ENCODE data around the gene CST1.
"Not testable (repeated sequence)": the region's sequence is repeated elsewhere in the genome, so short reads cannot be mapped to it uniquely, and the experiment has no call there.

The CST1 gene, protein sequence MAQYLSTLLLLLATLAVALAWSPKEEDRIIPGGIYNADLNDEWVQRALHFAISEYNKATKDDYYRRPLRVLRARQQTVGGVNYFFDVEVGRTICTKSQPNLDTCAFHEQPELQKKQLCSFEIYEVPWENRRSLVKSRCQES

DNA sequence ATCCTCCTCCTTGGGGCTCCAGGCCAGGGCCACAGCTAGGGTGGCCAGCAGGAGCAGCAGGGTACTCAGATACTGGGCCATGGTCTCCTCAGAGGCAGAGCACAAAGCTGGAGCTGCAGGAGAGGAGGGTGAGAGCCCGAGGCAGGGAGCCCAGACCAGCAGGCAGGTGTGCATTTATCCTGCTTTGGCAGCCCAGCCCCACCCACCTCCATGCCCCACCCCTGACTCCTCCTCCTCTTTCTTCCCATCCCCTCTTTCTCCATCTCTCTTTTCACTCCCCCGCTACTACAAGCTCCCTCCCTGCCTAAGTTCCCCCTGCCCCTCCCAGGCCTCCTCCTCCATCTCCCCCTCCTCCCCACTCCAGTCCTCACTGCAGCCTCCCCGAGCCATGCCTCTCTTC lies at the start of gene CST1:
Gene CST1 (minus strand): TSS at position 150 of the 400 bp plus-strand sequence. CDS start 69 bp downstream, at position 81.
- DNase-seq (ENCODE audit: low read depth, low spot score) = not testable (repeated sequence)

DNA sequence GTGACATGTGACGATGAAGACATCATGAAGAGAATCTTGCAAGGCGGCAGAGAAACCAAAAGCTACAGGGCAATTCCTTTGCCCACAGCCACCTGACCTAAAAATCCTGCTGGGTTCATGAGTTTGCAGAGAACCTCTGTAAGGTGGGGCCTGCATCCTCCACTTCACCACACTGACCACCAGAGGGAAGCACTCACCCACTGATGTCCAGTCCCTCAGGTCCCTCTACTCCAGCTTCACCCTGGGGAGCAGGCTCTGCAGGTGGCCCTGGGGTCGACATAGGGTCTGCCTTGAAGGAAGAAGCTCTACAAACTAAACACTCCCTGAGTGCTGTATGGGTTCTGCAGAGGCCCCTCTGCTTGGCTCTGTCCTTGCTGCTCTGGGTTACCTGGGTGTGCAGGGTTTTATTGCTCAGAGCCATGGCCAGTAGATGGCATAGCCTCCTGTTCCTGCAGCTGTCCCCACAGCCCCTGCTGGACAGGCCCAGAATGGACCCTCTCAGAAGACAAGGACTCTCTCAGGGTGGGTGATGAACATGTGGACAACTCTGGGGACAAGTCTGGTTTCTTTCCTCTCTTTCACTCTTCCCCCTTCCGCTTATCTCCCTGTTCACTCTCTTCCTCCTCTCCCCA lies 48.6 kb upstream of the CST1 start:
- not testable (repeated sequence) for DNase-seq (ENCODE audit: low read depth, low spot score)

DNA sequence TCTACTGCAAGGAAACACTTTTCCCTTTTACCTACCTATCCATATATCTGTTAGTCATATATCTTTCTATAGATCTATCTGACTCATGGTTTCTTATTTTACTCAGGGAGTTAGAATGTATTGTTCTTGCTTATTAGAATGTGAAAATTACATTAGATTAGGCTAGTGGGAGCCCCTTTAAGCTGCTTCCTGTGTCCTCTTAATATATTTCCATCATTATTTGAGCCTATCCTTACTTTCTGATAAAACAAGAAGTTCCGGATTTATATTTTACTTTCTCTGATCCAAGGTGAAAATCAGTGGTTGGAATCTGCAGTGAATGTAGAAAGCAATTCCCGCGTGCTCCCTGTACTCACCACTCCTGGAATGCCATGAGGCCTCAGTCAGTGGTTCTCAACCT lies 44.8 kb upstream of the CST1 start:
- DNase-seq (ENCODE audit: low read depth, low spot score) = no peak

DNA sequence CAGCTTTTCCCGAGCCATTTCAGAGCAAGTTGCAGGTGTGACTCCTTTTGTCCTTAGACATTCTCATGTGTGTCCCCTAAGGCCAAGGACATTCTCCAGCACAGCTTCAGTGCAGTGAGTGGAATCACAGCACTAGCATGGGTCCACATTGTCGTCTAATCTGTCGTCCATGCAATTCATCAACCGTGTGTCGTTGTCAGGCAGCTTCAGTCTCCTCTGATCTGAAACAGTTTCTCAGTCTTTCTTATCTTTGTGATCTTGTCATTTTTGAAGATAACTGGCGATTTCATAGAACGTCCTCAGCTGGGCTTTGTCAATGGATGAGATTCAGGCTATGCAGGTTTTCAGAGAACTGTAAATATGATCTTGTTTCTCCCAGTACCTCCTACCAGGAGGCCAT lies 44.1 kb upstream of the CST1 start:
- no peak for DNase-seq (ENCODE audit: low read depth, low spot score)

DNA sequence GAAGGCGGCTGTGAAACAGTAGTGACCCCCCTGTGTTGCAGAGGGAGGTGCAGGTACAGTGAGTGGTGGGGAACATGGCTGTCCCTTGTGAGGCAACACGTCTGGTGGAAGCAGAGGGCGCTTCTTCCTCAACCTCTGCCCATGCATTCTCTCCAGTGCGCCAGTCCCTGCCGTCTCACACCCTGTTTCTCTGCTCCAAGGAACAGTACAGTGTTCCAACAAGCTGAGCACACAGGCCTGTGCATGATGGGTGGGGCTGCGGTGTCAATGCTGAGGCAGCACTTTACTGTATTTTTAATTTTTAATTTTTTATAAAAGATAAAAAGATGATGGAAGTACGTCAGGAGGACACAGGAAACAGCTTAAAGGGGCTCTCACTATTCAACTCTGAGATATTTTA lies 43.3 kb upstream of the CST1 start:
- DNase-seq (ENCODE audit: low read depth, low spot score) = no peak

DNA sequence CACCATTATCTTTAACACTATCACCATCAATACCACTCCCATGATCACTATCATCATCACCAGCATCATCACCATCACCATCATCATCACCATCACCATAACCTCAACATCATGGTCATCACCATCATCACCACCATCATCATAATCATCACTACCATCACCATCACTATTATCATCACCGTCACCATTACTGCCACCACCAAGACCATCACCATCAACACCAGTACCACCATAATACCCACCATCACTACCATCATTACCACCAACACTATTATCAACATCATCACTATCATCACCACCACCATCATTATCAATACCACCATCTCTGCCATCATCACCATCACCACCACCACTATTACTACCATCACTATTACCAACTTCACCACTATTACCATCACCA lies 32.7 kb upstream of the CST1 start:
- DNase-seq (ENCODE audit: low read depth, low spot score) = no peak

DNA sequence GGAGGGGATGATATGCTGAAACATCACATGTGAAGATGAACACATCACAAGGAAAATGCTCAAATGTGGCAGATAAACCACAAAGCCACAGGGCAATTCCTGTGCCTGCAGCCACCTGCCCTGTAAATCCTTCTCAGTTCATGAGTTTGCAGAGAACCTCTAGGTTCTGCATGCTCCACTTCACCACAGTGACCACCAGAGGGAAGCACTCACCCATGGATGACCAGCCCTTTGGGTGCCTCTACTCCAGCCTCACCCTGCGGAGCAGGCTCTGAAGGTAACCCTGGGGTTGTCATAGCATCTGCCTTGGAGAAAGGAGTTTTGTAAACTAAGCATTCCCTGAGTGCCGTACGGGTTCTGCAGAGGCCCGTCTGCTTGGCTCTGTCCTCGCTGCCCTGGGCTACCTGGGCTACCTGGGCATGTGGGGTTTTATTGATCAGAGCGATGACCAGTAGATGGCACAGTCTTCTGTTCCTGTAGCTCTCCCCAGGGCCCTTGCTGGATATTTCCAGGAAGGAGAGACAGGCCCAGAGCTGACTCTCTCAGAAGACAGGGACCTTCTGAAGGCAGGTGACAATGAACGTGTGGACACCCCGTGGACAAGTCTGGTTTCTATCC lies 31.7 kb upstream of the CST1 start:
- no peak for DNase-seq (ENCODE audit: low read depth, low spot score)

DNA sequence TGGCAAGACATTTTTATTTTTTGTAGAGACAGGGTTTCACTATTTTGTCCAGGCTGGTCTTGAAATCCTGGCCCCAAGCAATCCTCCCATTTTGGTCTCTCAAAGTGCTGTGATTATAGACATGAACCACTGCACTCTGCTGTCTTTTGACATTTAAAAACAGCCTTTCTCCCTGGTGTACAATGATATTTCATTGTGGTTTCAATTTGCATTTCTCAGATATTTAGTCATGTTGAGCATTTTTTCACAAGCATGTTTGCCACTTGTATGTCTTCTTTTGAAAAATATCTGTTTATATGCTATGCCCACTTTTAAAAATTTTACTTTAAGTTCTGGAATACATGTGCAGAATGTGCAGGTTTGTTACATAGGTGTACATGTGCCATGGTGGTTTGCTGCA lies 27.9 kb upstream of the CST1 start:
- not testable (repeated sequence) for DNase-seq (ENCODE audit: low read depth, low spot score)

DNA sequence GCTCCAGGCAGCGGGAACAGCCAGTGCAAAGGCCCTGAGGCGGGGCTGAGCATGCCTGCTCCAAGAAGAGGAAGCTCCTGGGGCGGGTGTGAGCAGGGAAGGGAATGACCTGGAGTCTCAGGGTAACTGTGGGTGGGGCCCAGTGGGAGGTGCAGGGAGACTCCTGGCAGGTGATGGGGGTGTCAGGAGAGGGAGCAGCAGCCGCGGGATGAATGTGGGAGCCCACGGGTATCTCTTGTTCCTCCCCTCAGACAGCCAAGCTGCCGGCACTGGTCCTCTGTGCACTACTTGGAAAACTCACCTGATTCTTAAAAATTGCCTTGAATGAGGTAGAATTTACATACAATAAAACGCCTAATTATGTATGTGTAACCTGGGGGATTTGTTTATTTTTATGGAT lies 26.6 kb upstream of the CST1 start:
- not testable (repeated sequence) for DNase-seq (ENCODE audit: low read depth, low spot score)

DNA sequence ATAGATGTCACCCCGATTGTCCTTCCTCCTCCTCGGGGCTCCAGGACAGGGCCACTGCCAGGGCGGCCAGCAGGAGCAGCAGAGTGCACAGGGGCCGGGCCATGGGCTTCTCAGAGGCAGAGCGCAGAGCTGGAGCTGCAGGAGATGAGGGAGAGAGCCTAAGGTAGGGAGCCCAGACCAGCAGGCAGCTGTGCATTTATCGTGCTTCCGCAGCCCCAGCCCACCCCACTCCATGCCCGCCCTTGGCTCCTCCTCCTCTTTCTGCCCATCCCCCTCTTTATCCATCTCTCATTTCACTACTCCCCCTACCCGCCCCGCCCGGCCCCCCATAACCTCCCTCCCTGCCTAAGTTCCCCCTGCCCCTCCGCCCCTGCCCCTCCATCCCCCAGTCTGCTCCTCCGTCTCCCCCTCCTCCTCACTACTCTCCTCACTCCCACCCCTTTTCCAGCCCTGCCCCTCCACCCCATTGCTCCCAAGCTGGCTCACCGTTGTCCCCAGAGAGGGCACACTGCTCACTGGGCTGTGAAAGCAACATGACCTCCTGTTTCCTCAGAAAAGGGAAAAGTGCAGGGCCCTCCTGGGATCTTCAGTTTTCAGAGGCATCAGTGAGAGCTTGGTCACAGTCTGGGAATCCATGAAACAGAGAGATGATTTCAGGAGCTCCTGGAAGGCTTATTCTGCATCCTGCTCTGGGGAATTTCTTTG lies 25.5 kb upstream of the CST1 start:
- DNase-seq (ENCODE audit: low read depth, low spot score) = no peak

DNA sequence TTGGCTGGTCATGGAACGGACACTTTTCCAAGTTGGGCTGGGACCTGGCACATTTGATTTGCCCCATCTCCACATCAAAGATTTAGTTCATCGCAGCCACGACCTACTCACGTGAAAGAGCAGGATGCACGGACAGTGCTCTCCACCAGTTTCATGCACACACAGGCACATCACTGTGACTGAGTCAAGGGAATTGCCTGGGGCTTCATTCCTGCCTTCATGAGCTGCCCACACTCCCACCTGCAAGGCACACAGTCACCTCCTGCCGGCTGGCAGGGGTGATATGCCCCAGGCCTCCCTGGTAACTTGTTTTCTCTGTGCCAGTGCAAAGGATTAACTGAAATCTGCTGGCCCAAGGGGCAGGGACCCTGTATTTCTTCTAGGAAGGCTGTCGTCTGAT lies 23.3 kb upstream of the CST1 start:
- DNase-seq (ENCODE audit: low read depth, low spot score) = no peak

DNA sequence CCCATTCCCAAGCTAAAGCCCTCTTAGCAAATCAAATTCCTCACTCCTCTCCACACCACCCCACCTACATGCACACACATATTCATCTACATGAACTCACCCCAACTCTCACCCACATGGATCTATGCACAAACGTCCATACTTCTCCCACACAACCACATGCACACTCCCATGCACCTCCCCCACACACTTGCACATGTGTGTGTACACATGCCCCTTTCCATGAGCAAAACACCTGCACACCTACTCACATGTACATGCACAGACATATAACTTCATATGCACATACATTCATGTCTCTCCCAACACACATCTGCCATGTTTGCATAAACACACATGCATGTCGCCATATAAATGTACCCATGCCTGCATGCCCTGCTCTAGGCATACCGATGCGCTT lies 22.8 kb upstream of the CST1 start:
- DNase-seq (ENCODE audit: low read depth, low spot score) = no peak

DNA sequence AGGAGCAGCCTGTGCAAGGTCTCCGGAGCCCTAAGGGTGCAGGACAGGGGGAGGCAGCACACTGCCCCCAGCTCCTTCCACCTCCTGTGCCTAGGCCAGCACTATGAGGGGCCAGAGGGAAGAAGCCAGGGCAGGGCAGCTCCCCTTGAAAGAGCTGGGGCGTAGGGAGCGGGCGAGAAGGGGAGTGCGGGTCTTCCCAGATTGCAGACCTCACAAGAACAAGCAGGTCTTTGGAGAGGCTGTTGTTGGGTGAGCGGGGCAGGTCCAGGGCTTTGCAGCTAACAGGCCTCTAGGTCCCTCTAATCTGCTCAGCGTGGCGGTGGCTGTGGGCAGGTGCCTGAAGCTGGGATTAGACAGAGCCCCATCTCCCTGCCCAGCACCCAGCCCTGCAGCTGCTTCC lies 22.4 kb upstream of the CST1 start:
- no peak for DNase-seq (ENCODE audit: low read depth, low spot score)

DNA sequence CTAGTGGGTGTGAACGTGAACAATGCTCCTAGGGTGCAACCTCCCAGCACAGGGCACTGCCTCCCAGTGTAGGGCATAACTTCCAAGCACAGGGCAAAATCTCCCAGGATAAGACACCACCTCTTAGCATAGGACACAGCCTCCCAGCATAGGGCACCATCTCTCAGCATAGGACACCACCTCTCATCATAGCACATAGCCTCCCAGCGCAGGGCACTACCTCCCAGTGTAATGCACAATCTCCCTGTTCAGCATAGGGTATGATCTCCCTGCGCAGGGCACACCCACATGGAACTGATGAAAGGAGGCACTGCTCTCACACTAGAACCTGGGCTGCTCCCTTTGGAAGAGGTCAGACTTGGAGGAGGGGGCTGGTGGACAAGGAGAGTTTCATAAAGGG lies 21.3 kb upstream of the CST1 start:
- DNase-seq (ENCODE audit: low read depth, low spot score) = no peak

DNA sequence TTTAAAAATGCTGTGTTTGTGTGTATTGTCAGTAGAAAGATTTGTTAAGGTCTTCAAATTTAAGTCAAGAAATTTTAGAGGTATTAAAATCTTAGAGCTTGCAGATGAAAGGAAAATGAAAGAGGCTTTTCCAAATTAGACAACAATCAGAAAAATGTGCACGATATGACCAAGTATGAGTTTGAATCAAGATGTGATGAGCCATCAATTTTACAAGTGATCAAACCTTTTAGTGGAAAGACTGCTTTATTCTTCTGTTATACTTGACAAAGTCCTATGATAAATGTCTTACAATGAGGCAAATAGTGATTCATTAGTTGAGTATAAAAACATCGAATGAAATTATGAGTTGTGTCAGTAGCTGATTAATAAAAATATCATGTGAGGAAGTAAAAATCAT lies 19.6 kb upstream of the CST1 start:
- DNase-seq (ENCODE audit: low read depth, low spot score) = no peak

DNA sequence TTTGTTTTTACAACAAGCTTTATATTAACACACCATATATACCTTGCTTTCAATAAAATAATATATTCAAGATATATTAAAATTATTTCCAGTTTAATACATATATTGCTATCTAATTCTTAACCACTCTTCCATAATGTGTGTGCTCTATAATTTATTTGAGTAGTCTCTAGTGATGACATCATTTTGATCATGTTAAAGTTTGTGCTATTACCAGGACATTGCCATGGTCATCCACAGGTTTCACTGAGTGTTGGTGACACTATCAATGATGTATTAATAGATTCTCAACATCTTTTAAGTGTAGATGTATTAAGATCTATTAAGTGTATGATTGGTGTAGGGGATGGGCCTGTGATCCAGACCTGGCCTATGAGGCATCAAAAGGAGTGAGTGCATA lies 17.8 kb upstream of the CST1 start:
- DNase-seq (ENCODE audit: low read depth, low spot score) = not testable (repeated sequence)

DNA sequence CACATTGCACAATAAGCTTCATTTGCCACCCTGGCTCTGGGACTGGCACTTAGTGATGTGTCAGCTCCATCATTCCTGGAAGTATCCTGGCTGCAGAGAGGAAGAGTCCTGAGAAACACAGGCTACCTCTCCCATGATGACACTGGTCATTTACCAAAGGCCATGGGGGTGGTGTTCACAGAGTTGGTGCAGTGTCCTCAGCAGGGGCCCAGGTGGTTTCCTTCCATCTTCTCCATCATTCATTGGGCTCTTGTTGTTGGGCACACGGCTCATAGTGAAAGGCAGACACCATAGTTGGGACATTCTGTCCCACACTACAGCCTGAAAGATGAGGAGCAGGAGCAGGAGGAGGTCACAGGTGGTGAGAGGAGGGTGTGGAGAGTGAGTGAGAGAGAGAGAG lies 15.8 kb upstream of the CST1 start:
- DNase-seq (ENCODE audit: low read depth, low spot score) = no peak

DNA sequence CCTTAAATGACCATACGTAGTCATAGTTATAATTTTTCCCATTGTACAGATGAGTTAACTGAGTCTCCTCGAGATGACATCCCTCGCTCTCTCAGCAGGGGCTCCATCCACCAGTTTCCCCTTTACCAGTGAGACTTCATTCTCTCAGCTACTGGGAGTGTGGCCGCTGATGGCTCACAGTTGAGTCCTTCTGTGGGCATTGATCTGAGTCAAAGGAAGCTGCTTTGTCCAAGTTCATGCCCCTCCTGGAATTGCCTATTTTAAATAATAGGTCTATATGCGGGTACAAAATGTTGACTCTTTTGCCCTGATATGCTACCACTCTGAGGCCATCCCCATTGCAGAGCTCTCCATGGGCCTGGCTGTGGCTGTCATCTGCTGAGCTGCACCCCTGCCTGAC lies 14.8 kb upstream of the CST1 start:
- no peak for DNase-seq (ENCODE audit: low read depth, low spot score)

DNA sequence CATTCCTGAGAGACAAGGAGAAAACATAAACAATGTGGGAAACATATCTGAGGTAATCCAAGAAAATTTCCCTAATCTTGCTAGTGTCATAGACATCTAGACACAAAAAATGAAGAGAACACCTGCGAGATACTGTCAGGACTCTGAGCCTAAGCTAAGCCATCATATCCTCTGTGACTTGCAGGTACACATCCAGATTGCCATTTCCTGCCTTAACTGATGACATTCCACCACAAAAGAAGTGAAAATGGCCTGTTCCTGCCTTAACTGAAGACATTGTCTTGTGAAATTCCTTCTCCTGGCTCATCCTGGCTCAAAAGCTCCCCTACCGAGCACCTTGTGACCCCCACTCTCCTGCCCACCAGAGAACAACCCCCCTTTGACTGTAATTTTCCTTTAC lies 13.9 kb upstream of the CST1 start:
- DNase-seq (ENCODE audit: low read depth, low spot score) = not testable (repeated sequence)

DNA sequence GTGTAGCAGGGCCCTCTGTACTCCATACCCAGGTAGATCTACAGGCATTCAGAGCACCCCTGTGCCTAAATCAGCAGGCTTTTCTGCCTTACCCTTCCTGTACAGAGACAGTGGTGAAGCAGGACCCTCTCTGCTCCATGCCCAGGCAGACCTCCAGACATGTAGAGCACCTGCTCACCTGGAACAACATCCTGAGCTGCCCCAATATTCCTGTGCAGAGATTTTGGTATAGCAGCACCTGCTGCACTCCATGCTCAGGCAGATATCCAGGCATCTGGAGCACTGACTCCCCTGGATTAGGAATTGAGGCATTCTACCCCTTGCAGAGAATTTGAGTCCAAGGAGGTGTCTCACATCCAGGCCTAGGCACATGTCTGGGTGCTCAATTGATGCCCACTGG lies 12.6 kb upstream of the CST1 start:
- no peak for DNase-seq (ENCODE audit: low read depth, low spot score)

DNA sequence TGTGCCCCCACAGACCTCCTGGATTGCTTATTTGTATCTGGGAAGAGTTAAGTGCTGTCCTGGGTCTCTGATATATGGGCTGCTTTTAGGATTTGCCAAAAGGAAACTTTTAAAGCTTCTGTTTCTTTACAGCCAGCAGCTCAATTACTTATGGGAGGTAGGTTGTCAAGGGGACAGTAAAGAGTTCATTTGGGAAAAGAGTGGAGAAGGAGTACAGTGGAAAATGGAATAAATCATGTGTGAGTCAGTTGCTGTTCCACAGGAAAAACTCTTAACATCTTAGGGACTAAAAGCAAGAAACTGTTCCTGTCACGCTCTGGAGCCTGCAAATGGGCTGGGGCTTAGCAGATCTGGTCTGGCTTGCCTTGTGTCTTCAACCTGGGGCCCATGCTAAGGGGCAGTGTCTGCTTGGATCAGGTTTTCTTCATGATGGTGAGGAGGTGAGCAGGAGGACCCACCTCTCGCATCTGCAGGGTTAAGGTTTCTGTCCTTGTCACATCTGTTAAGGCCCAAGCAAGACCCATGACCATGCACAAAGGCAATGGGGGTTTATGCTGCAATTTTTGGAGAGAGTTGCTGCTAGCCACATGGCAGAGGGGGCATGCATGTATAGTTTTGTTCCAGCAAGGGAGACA lies 8.7 kb upstream of the CST1 start:
- no peak for DNase-seq (ENCODE audit: low read depth, low spot score)

DNA sequence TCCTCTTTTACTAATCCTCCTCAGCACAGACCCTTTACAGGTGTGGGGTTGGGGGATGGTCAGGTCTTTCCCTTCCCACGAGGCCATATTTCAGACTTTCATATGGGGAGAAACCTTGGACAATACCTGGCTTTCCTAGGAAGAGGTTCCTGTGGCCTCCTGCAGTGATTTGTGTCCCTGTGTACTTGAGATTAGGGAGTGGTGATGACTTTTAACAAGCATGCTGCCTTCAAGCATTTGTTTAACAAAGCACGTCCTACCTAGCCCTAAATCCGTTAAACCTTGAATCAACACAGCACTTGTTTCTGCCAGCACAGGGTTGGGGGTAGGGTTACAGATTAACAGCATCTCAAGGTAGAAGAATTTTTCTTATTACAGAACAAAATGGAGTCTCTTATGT lies 6.1 kb upstream of the CST1 start:
- not testable (repeated sequence) for DNase-seq (ENCODE audit: low read depth, low spot score)
